ENCODE results near the gene PAF1. TPM values are rescaled to one million over a fixed set of nuclear protein-coding genes. Genes with fewer than 3 reads are reported as not detected.
A peak's percentile ranks its signal among the peaks of the same experiment; 100 is the strongest.

PAF1 gene
- total RNA-seq, 1 experiment from 2014 or later, result 59.0 TPM

- Mint-ChIP-seq H3K27me3 (ENCODE audit: insufficient read depth, unreplicated experiment) (no peaks in the 10 kb centered on the region), H3K9me3 (ENCODE audit: unreplicated experiment) (no peaks in the 10 kb centered on the region), H3K4me1 (ENCODE audit: low read depth, unreplicated experiment) (peaks cover 36% of the 10 kb centered on the region), H3K36me3 (ENCODE audit: insufficient read depth, unreplicated experiment) (peaks cover 54% of the 10 kb centered on the region), H3K27ac (ENCODE audit: unreplicated experiment) (peak overlapping the region; percentile 84), H3K4me3 (ENCODE audit: unreplicated experiment) (peak overlapping the region; percentile 91)
- peaks cover 59% of the 10 kb centered on the region for H3K4me1 ChIP-seq
- H3K27me3 ChIP-seq (replicated peaks; ENCODE audit: control insufficient read depth, insufficient read depth, low read length), result no peaks in the 10 kb centered on the region
- ChIA-PET CTCF (interaction anchor here (0.8 to 1.2 kb wide), 4 partner anchors 11 to 18 kb away, joined by 3 to 16 read pairs (median 4); partner anchors contain the start of gene PLEKHG2), POLR2A (interaction anchor here (0.5 to 2.8 kb wide), 7 partner anchors 8 to 63 kb away, joined by 3 to 33 read pairs (median 7); partner anchors contain the start of genes MED29, PAF1, RPS16 and SAMD4B)
- DNase-seq, result no peak
- intact Hi-C loops (cut with micrococcal nuclease; ENCODE audit: unreplicated experiment), result no loop called here
- no peaks in the 10 kb centered on the region for H3K9me3 ChIP-seq
- no peak overlapping the region for H3K4me3 ChIP-seq (ENCODE audit: low read depth, low read length)
- TF ChIP-seq CTCF (IDR thresholded peaks at IDR 0.05; ENCODE audit: insufficient read depth in 1 of 2, low read depth in 1 of 2, low read length in 1 of 2, severe bottlenecking in 1 of 2, unreplicated experiment in 1 of 2), result no peak
- TSS peak; percentile 40 for BruUV-seq (replicated peaks)
- H3K36me3 ChIP-seq (ENCODE audit: control insufficient read depth, insufficient read depth, low read length), result no peaks in the 10 kb centered on the region
Measured at GRCh38 chr19:39401070-39401548, 10.2 kb upstream of the PAF1 start.

GRCh38 chr19:39400061-39400460 is 9.2 kb upstream of the PAF1 start:
- Histone ChIP-seq H3K9me3 (no peaks in the 10 kb centered on the region), H3K4me3 (ENCODE audit: low read depth, low read length) (no peak overlapping the region), H3K4me1 (peaks cover 59% of the 10 kb centered on the region), H3K27me3 (replicated peaks; ENCODE audit: control insufficient read depth, insufficient read depth, low read length) (no peaks in the 10 kb centered on the region), H3K36me3 (ENCODE audit: control insufficient read depth, insufficient read depth, low read length) (no peaks in the 10 kb centered on the region)
- BruUV-seq (replicated peaks), result no TSS peak
- H3K27me3 Mint-ChIP-seq (ENCODE audit: insufficient read depth, unreplicated experiment), result no peaks in the 10 kb centered on the region
- no peak for TF ChIP-seq CTCF (IDR thresholded peaks at IDR 0.05; ENCODE audit: insufficient read depth in 1 of 2, low read depth in 1 of 2, low read length in 1 of 2, severe bottlenecking in 1 of 2, unreplicated experiment in 1 of 2)
- CTCF ChIA-PET, result interaction anchor here (0.7 kb wide), 1 partner anchor 11 kb away, joined by 3 read pairs; no protein-coding TSS in a partner anchor
- no peak overlapping the region for H3K4me3 Mint-ChIP-seq (ENCODE audit: unreplicated experiment)
- H3K9me3 Mint-ChIP-seq (ENCODE audit: unreplicated experiment), result no peaks in the 10 kb centered on the region
- peaks cover 34% of the 10 kb centered on the region for H3K4me1 Mint-ChIP-seq (ENCODE audit: low read depth, unreplicated experiment)
- H3K36me3 Mint-ChIP-seq (ENCODE audit: insufficient read depth, unreplicated experiment), result peaks cover 62% of the 10 kb centered on the region
- H3K27ac Mint-ChIP-seq (ENCODE audit: unreplicated experiment), result peak overlapping the region; percentile 84
- intact Hi-C loops (cut with micrococcal nuclease; ENCODE audit: unreplicated experiment), result no loop called here
- no peak for DNase-seq
- POLR2A ChIA-PET, result interaction anchor here (0.6 to 2.8 kb wide), 3 partner anchors 9 to 36 kb away, joined by 3 to 33 read pairs (median 5); partner anchors contain the start of genes MED29, PAF1 and RPS16

GRCh38 chr19:39399668-39400050 is 8.8 kb upstream of the PAF1 start:
- H3K9me3 ChIP-seq, result no peaks in the 10 kb centered on the region
- H3K27me3 Mint-ChIP-seq (ENCODE audit: insufficient read depth, unreplicated experiment), result no peaks in the 10 kb centered on the region
- H3K4me1 Mint-ChIP-seq (ENCODE audit: low read depth, unreplicated experiment), result peaks cover 34% of the 10 kb centered on the region
- no peak for TF ChIP-seq CTCF (IDR thresholded peaks at IDR 0.05; ENCODE audit: insufficient read depth in 1 of 2, low read depth in 1 of 2, low read length in 1 of 2, severe bottlenecking in 1 of 2, unreplicated experiment in 1 of 2)
- no TSS peak for BruUV-seq (replicated peaks)
- no peaks in the 10 kb centered on the region for H3K9me3 Mint-ChIP-seq (ENCODE audit: unreplicated experiment)
- intact Hi-C loops (cut with micrococcal nuclease; ENCODE audit: unreplicated experiment), result loop anchor here (5.0 kb wide), 1 partner anchor 272 kb away; the partner anchor contains the start of gene PAK4
- H3K27ac Mint-ChIP-seq (ENCODE audit: unreplicated experiment), result peak overlapping the region; percentile 84
- CTCF ChIA-PET, result interaction anchor here (2.8 kb wide), 1 partner anchor 12 kb away, joined by 52 read pairs; the partner anchor contains the start of gene PLEKHG2
- no peak overlapping the region for H3K4me3 ChIP-seq (ENCODE audit: low read depth, low read length)
- no peak for DNase-seq
- H3K4me3 Mint-ChIP-seq (ENCODE audit: unreplicated experiment), result peak overlapping the region; percentile 49
- peaks cover 66% of the 10 kb centered on the region for H3K36me3 Mint-ChIP-seq (ENCODE audit: insufficient read depth, unreplicated experiment)
- H3K4me1 ChIP-seq, result peaks cover 59% of the 10 kb centered on the region
- H3K27me3 ChIP-seq (replicated peaks; ENCODE audit: control insufficient read depth, insufficient read depth, low read length), result no peaks in the 10 kb centered on the region
- no peaks in the 10 kb centered on the region for H3K36me3 ChIP-seq (ENCODE audit: control insufficient read depth, insufficient read depth, low read length)
- POLR2A ChIA-PET, result interaction anchor here (0.5 to 2.3 kb wide), 3 partner anchors 9 to 1832 kb away, joined by 3 to 28 read pairs (median 5); partner anchors contain the start of genes MED29, PAF1 and RPS16
